IMR-90 (cell line): Measurements from ENCODE around the gene ANKRD13D. TPM values are rescaled to one million over a fixed set of nuclear protein-coding genes. Genes with fewer than 3 reads are reported as not detected.

Experiments
- ATAC-seq: fragments of 200-7000 bp; cut with Tn5 transposase; 2 replicates; pipeline ENCODE4 v1.9.1; 2020; ENCODE audit warnings: low read depth, mild to moderate bottlenecking, moderate library complexity
- BruUV-seq: library from RNA; stranded (reverse); fragments of 400-500 nt; replicated peaks from 2 replicates; lab custom pipeline; 2021; lab: Mats Ljungman, UMichigan
- CTCF ChIA-PET: fragments of 300-600 bp; formaldehyde crosslinking; extraction: SDS; loops from one replicate; lab custom pipeline; 2021; ENCODE audit warnings: antibody characterized with exemption; lab: Yijun Ruan, JAX
- POLR2A ChIA-PET: fragments of 300-600 bp; sonication (Branson Sonifier 250); formaldehyde crosslinking; loops from one replicate; lab custom pipeline; 2022; ENCODE audit warnings: antibody characterized with exemption; ENCODE audit not compliant: unreplicated experiment; lab: Charles Lee
- DNase-seq: peaks from one replicate; pipeline ENCODE4 v3.0.0; 2013
- H2AFZ ChIP-seq: replicated peaks from 2 replicates; pipeline ENCODE3; 2013; ENCODE audit warnings: low read length, mild to moderate bottlenecking; ENCODE audit not compliant: poor library complexity
- H2AK5ac ChIP-seq: 2 replicates; pipeline ENCODE4 v1.6.1; 2013; ENCODE audit warnings: low read depth, low read length, inconsistent platforms
- H2AK9ac ChIP-seq: replicated peaks from 2 replicates; pipeline ENCODE3; 2013; ENCODE audit warnings: mild to moderate bottlenecking, low read depth, low read length, moderate library complexity; ENCODE audit not compliant: poor library complexity
- H2BK120ac ChIP-seq: 2 replicates; pipeline ENCODE4 v1.6.1; 2013; ENCODE audit warnings: low read depth, low read length, inconsistent platforms
- H2BK15ac ChIP-seq: 3 replicates; pipeline ENCODE4 v1.6.1; 2013; ENCODE audit warnings: low read depth, low read length, inconsistent platforms
- H2BK20ac ChIP-seq: 2 replicates; pipeline ENCODE4 v1.6.1; 2013; ENCODE audit warnings: low read depth, mild to moderate bottlenecking, inconsistent platforms, low read length, moderate library complexity
- H2BK5ac ChIP-seq: 2 replicates; pipeline ENCODE4 v1.6.1; 2013; ENCODE audit warnings: mild to moderate bottlenecking, low read depth, low read length, inconsistent platforms; ENCODE audit not compliant: poor library complexity, severe bottlenecking
- H3K14ac ChIP-seq: replicated peaks from 2 replicates; pipeline ENCODE4 v1.6.1; 2013; ENCODE audit warnings: low read depth, low read length, inconsistent platforms
- H3K18ac ChIP-seq: 2 replicates; pipeline ENCODE4 v1.6.1; 2013; ENCODE audit warnings: low read depth, low read length, control low read depth
- H3K23ac ChIP-seq: 2 replicates; pipeline ENCODE4 v1.6.1; 2013; ENCODE audit warnings: low read depth, low read length, inconsistent platforms
- H3K27ac ChIP-seq: 2 replicates; pipeline ENCODE4 v1.5.1; 2013; ENCODE audit warnings: mild to moderate bottlenecking, control low read depth, low read length; ENCODE audit not compliant: insufficient read depth
- H3K27me3 ChIP-seq: 2 replicates; pipeline ENCODE4 v1.6.1; 2013; ENCODE audit warnings: low read length; ENCODE audit not compliant: control insufficient read depth, insufficient read depth
- H3K36me3 ChIP-seq: 2 replicates; pipeline ENCODE4 v1.6.1; 2013; ENCODE audit warnings: low read length, mixed read lengths; ENCODE audit not compliant: control insufficient read depth, insufficient read depth
- H3K4ac ChIP-seq: 2 replicates; pipeline ENCODE4 v1.6.1; 2013; ENCODE audit warnings: low read depth, low read length, inconsistent platforms
- H3K4me1 ChIP-seq: 2 replicates; pipeline ENCODE4 v1.6.1; 2013; ENCODE audit warnings: low read length, mixed read lengths; ENCODE audit not compliant: control insufficient read depth, insufficient read depth
- H3K4me2 ChIP-seq: 2 replicates; pipeline ENCODE4 v1.6.1; 2013; ENCODE audit warnings: low read depth, mild to moderate bottlenecking, control low read depth, low read length, moderate library complexity
- H3K4me3 ChIP-seq: 2 replicates; pipeline ENCODE4 v1.5.1; 2013; ENCODE audit warnings: low read depth, mild to moderate bottlenecking, control low read depth, low read length, moderate library complexity; ENCODE audit not compliant: insufficient read depth
- H3K56ac ChIP-seq: 2 replicates; pipeline ENCODE4 v1.6.1; 2013; ENCODE audit warnings: low read length, inconsistent platforms; ENCODE audit not compliant: insufficient read depth; ENCODE audit errors: extremely low read depth
- H3K79me1 ChIP-seq, 2 experiments: 2 replicates each; pipeline ENCODE4 v1.6.1; 2013; ENCODE audit warnings: low read length in 2 of 2, inconsistent platforms in 1 of 2, low read depth in 1 of 2
- H3K9ac ChIP-seq: 2 replicates; pipeline ENCODE4 v1.6.1; 2013; ENCODE audit warnings: low read depth, low read length, control low read depth
- H3K9me1 ChIP-seq: 2 replicates; pipeline ENCODE4 v1.6.1; 2013; ENCODE audit warnings: low read length, inconsistent platforms; ENCODE audit not compliant: insufficient read depth
- H3K9me3 ChIP-seq: 2 replicates; pipeline ENCODE4 v1.6.1; 2013; ENCODE audit warnings: low read length; ENCODE audit not compliant: control insufficient read depth, insufficient read depth
- H4K20me1 ChIP-seq: 2 replicates; pipeline ENCODE4 v1.6.1; 2013; ENCODE audit warnings: low read length, inconsistent platforms; ENCODE audit not compliant: insufficient read depth
- H4K5ac ChIP-seq: 2 replicates; pipeline ENCODE4 v1.6.1; 2013; ENCODE audit warnings: mild to moderate bottlenecking, low read depth, low read length, control low read depth
- H4K8ac ChIP-seq, 2 experiments: 2 replicates each; pipeline ENCODE4 v1.6.1; 2013; ENCODE audit warnings: low read depth in 2 of 2, low read length in 2 of 2, control low read depth in 1 of 2, inconsistent platforms in 1 of 2
- H4K91ac ChIP-seq: 2 replicates; pipeline ENCODE4 v1.6.1; 2013; ENCODE audit warnings: low read depth, low read length, inconsistent platforms; ENCODE audit not compliant: insufficient read depth
- CEBPB ChIP-seq: IDR thresholded peaks from 2 replicates; pipeline ENCODE4 v1.6.1; 2012; ENCODE audit warnings: low read depth, low read length, improper control_type of control experiment
- POLR2A ChIP-seq: IDR thresholded peaks from 2 replicates; pipeline ENCODE4 v1.6.1; 2012; ENCODE audit warnings: mild to moderate bottlenecking, low read depth, low read length
- RAD21 ChIP-seq: IDR thresholded peaks from 2 replicates; pipeline ENCODE4 v1.6.1; 2012; ENCODE audit warnings: low read length, improper control_type of control experiment
- WGBS, 2 experiments: methylation state at CpG; one replicate each; pipeline versions ENCODE4 v1.1.5 to v1.1.7; 2013; ENCODE audit warnings: missing lambda C conversion rate in 2 of 2; ENCODE audit not compliant: insufficient read length in 1 of 2; ENCODE audit errors: extremely low coverage in 2 of 2; 5-methylcytosine and 5-hydroxymethylcytosine counted together
- dilution Hi-C: fragments of 300-500 bp; cut with HindIII; formaldehyde crosslinking; loops from one replicate; pipeline ENCODE4 v1.14.3; 2018; ENCODE audit warnings: low sequenced_read_pairs; ENCODE audit not compliant: unreplicated experiment
- in situ Hi-C: fragments of 300-500 bp; cut with MboI; formaldehyde crosslinking; loops from 3 replicates; pipeline ENCODE4 v1.14.3; 2019; ENCODE audit warnings: low sequenced_read_pairs, inconsistent platforms, mixed read lengths
- intact Hi-C: fragments of 100-400 bp; cut with micrococcal nuclease; formaldehyde crosslinking; loops from 2 replicates; pipeline ENCODE4 v1.10.0; 2022
- polyA plus RNA-seq, 3 experiments: library from polyadenylated mRNA; depleted of rRNA; stranded (reverse); fragments of >200 nt; gene quantifications; 2 replicates each; pipeline ENCODE4 v1.2.3, GENCODE V29; 2012; ENCODE audit warnings: low replicate concordance in 1 of 3
- total RNA-seq: library from RNA; depleted of rRNA; stranded (reverse); fragments of >200 nt; gene quantifications from 2 replicates; pipeline ENCODE4 v1.2.3, GENCODE V29; 2012

Gene ANKRD13D
- total and polyA plus RNA-seq, 2 of the 4 experiments (the other 2 are of a cell fraction): 7.3 to 38.4 TPM

DNA sequence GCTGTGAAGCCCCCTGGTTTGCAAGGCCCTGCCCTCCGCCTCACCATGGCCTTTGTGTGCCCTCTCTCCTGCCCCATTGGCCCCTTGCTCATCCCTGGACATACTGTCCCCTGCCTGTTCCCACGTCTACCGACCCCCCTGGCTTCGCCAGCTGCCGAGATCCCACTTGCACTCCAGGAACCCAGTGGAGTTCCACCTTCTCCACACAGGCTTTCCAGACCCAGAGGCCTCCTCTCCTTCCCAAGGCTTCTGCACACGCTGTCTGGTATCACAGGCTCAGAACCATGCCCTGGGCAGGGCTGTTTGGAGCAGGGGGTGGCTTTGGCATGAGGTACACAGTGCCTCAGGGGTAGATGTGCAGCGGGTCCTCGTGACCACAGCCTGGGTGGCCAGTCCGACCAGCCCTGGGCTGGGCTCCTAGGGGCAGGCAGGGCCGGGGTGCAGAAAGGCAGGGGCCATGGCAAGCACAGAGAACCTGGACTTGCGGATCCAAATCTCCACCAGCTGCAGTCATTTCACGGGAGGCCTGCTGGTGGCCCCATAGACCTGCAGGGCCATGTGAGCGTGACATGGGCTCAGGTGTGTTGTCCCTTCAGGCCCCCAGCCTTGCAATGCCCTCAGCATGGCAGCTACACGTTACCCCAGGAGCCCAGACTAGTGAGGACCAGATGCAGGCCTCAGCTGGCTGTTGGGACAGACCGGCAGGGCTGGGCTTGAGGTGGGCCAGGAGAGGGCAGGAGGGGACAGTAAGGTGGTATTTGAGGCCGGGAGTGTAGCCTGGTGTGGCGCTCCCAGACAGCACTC lies 13.3 kb upstream of the ANKRD13D start:
- TF ChIP-seq CEBPB: no peak
- no peak for TF ChIP-seq POLR2A
- no peak for TF ChIP-seq RAD21
- H4K5ac ChIP-seq: no peak overlapping the region
- peak overlapping the region; percentile 50 for H2AK9ac ChIP-seq
- H3K4me2 ChIP-seq: no peak overlapping the region
- H3K4me3 ChIP-seq: no peak overlapping the region
- DNase-seq (no peak), ATAC-seq (no peak)
- peaks cover 26 to 95% of the 10 kb centered on the region in 2 experiments for H3K79me1 ChIP-seq
- H4K20me1 ChIP-seq: peaks cover 17% of the 10 kb centered on the region
- no peak overlapping the region for H3K56ac ChIP-seq
- ChIA-PET CTCF (no interaction called here), POLR2A (no interaction called here)
- no peak overlapping the region for H3K9ac ChIP-seq
- no peak overlapping the region for H2BK15ac ChIP-seq
- dilution Hi-C loops: no loop called here
- H3K18ac ChIP-seq: no peak overlapping the region
- H4K8ac ChIP-seq: no peak overlapping the region
- no peak overlapping the region for H2BK20ac ChIP-seq
- H2AK5ac ChIP-seq: no peak overlapping the region; the same call in 1 of the 2 replicates
- peaks cover 19% of the 10 kb centered on the region for H3K36me3 ChIP-seq
- intact Hi-C loops: no loop called here
- WGBS, 2 experiments: 91% methylated on average over 11 of the region's 17 CpGs; no CpG with 5 or more reads in 1 of the 2 experiments
- no peaks in the 10 kb centered on the region for H3K9me3 ChIP-seq
- no peak overlapping the region for H2AFZ ChIP-seq
- no peak overlapping the region for H2BK5ac ChIP-seq
- no peak overlapping the region; the same call in 1 of the 2 replicates for H4K91ac ChIP-seq
- no TSS peak for BruUV-seq
- 0 out of 2 replicates have a peak overlapping the region, but pooled peaks have one; percentile 12 for H3K27ac ChIP-seq
- no peak overlapping the region for H2BK120ac ChIP-seq
- in situ Hi-C loops: no loop called here
- H3K9me1 ChIP-seq: peaks cover 25% of the 10 kb centered on the region
- H3K4ac ChIP-seq: peak overlapping the region; percentile 90; the same call in 1 of the 2 replicates
- no peaks in the 10 kb centered on the region for H3K27me3 ChIP-seq
- H3K23ac ChIP-seq: no peak overlapping the region
- peaks cover 24% of the 10 kb centered on the region for H3K4me1 ChIP-seq
- H3K14ac ChIP-seq: no peak overlapping the region
